SK-N-SH treated with all-trans-retinoic acid at 6 μM for 48 hours (cell line): Measurements from ENCODE around the gene RAMP1.

Experiments used
- ATAC-seq: fragments of 200-7000 bp; cut with Tn5 transposase; 3 replicates; pipeline ENCODE4 v1.9.1; 2020; ENCODE audit warnings: mild to moderate bottlenecking, moderate library complexity
- ARNTL ChIP-seq: fragments of 450-650 bp; formaldehyde crosslinking; IDR thresholded peaks from 2 replicates; pipeline ENCODE4 v1.5.0; 2020; ENCODE audit warnings: low read depth, mild to moderate bottlenecking, moderate library complexity, borderline replicate concordance
- BACH2 ChIP-seq: fragments of 250-450 bp; sonication (Bioruptor Pico); IDR thresholded peaks from 2 replicates; pipeline ENCODE4 v1.9.0; 2021; ENCODE audit warnings: mild to moderate bottlenecking, borderline replicate concordance
- CREB5 ChIP-seq: fragments of 250-450 bp; sonication (Bioruptor Pico); IDR thresholded peaks from 2 replicates; pipeline ENCODE4 v1.5.1; 2020; ENCODE audit warnings: low read depth, mild to moderate bottlenecking, moderate library complexity
- CSDC2 ChIP-seq: fragments of 250-450 bp; sonication (Bioruptor Pico); IDR thresholded peaks from 2 replicates; pipeline ENCODE4 v1.5.0; 2020; ENCODE audit warnings: mild to moderate bottlenecking, moderate library complexity
- ESRRG ChIP-seq: fragments of 250-450 bp; sonication (Bioruptor Pico); IDR thresholded peaks from 2 replicates; pipeline ENCODE4 v1.6.1; 2021; ENCODE audit warnings: mild to moderate bottlenecking
- GLIS3 ChIP-seq: fragments of 250-450 bp; sonication (Bioruptor Pico); IDR thresholded peaks from 2 replicates; pipeline ENCODE4 v1.5.0; 2020; ENCODE audit warnings: mild to moderate bottlenecking, moderate library complexity
- ISL1 ChIP-seq: fragments of 250-450 bp; sonication (Bioruptor Pico); IDR thresholded peaks from 2 replicates; pipeline ENCODE4 v2.1.2; 2022; ENCODE audit warnings: mild to moderate bottlenecking, moderate library complexity
- OSR1 ChIP-seq: fragments of 250-450 bp; sonication (Bioruptor Pico); IDR thresholded peaks from 2 replicates; pipeline ENCODE4 v1.8.0; 2022; ENCODE audit warnings: moderate library complexity, mild to moderate bottlenecking, inconsistent platforms
- POU6F1 ChIP-seq: fragments of 250-450 bp; sonication (Bioruptor Pico); IDR thresholded peaks from 2 replicates; pipeline ENCODE4 v1.8.0; 2021; ENCODE audit warnings: low read depth, mild to moderate bottlenecking, moderate library complexity, borderline replicate concordance
- PPARA ChIP-seq: fragments of 250-450 bp; sonication (Bioruptor Pico); IDR thresholded peaks from 2 replicates; pipeline ENCODE4 v1.5.0; 2020; ENCODE audit warnings: mild to moderate bottlenecking, borderline replicate concordance
- RARB ChIP-seq: fragments of 250-450 bp; sonication (Bioruptor Pico); IDR thresholded peaks from 2 replicates; pipeline ENCODE4 v1.8.0; 2021; ENCODE audit warnings: mild to moderate bottlenecking, moderate library complexity
- SNAI2 ChIP-seq: fragments of 250-450 bp; sonication (Bioruptor Pico); IDR thresholded peaks from 2 replicates; pipeline ENCODE4 v1.5.0; 2020; ENCODE audit warnings: mild to moderate bottlenecking, moderate library complexity
- TCF4 ChIP-seq: fragments of 250-450 bp; sonication (Bioruptor Pico); IDR thresholded peaks from 2 replicates; pipeline ENCODE4 v1.8.0; 2021; ENCODE audit warnings: mild to moderate bottlenecking, moderate library complexity, borderline replicate concordance
- TOX ChIP-seq: fragments of 250-450 bp; sonication (Bioruptor Pico); IDR thresholded peaks from 2 replicates; pipeline ENCODE4 v1.8.0; 2021; ENCODE audit warnings: mild to moderate bottlenecking, moderate library complexity, borderline replicate concordance
- TSHZ2 ChIP-seq: fragments of 250-450 bp; sonication (Bioruptor Pico); IDR thresholded peaks from 2 replicates; pipeline ENCODE4 v1.5.0; 2020; ENCODE audit warnings: mild to moderate bottlenecking, moderate library complexity
- ZC3H10 ChIP-seq: fragments of 250-450 bp; sonication (Bioruptor Pico); IDR thresholded peaks from 2 replicates; pipeline ENCODE4 v1.5.1; 2021; ENCODE audit warnings: mild to moderate bottlenecking, moderate library complexity
- ZFP3 ChIP-seq: fragments of 250-450 bp; sonication (Bioruptor Pico); IDR thresholded peaks from 2 replicates; pipeline ENCODE4 v1.5.0; 2020; ENCODE audit warnings: mild to moderate bottlenecking, moderate library complexity
- ZFP30 ChIP-seq: fragments of 450-650 bp; formaldehyde crosslinking; IDR thresholded peaks from 2 replicates; pipeline ENCODE4 v1.5.0; 2022; ENCODE audit warnings: mild to moderate bottlenecking, moderate library complexity
- ZNF70 ChIP-seq: fragments of 450-650 bp; formaldehyde crosslinking; IDR thresholded peaks from 2 replicates; pipeline ENCODE4 v1.5.0; 2020; ENCODE audit warnings: mild to moderate bottlenecking, moderate library complexity
- ZNF8 ChIP-seq: fragments of 450-650 bp; formaldehyde crosslinking; IDR thresholded peaks from 2 replicates; pipeline ENCODE4 v1.5.0; 2020; ENCODE audit warnings: mild to moderate bottlenecking, moderate library complexity

The RAMP1 gene

GRCh38 chr2:237924164-237924534 lies 64.7 kb downstream of the RAMP1 start:
- TF ChIP-seq OSR1 (CRISPR knock-in tag), result no peak
- TF ChIP-seq CSDC2, result no peak
- TF ChIP-seq, all 23 proteins: peak for 0
- no peak for ATAC-seq

GRCh38 chr2:237927135-237927534 lies 67.7 kb downstream of the RAMP1 start:
- no peak for ATAC-seq
- TF ChIP-seq ZFP3 (CRISPR knock-in tag), result peak; percentile 88
- TF ChIP-seq CSDC2, result no peak

GRCh38 chr2:237927986-237928385 lies 68.6 kb downstream of the RAMP1 start:
- TF ChIP-seq ISL1 (CRISPR knock-in tag), result no peak
- ATAC-seq, result no peak

GRCh38 chr2:237929979-237930378 lies 70.6 kb downstream of the RAMP1 start:
- ATAC-seq, result no peak
- TF ChIP-seq TOX (CRISPR knock-in tag) (no peak), ZFP30 (CRISPR knock-in tag) (no peak), ZNF70 (CRISPR knock-in tag) (no peak), PPARA (CRISPR knock-in tag) (no peak), TCF4 (CRISPR knock-in tag) (no peak), CSDC2 (no peak), ZNF8 (no peak), BACH2 (CRISPR knock-in tag) (no peak), ZC3H10 (no peak)
- TF ChIP-seq, all 23 proteins: peak for 0

- TF ChIP-seq SNAI2 (CRISPR knock-in tag) (no peak), ZNF70 (CRISPR knock-in tag) (no peak), ISL1 (CRISPR knock-in tag) (no peak), RARB (no peak), TCF4 (CRISPR knock-in tag) (no peak), ZFP3 (CRISPR knock-in tag) (no peak), ZNF8 (no peak), TSHZ2 (CRISPR knock-in tag) (no peak), ESRRG (CRISPR knock-in tag) (no peak), TOX (CRISPR knock-in tag) (no peak), POU6F1 (no peak), BACH2 (CRISPR knock-in tag) (no peak), ARNTL (no peak), PPARA (CRISPR knock-in tag) (no peak), ZFP30 (CRISPR knock-in tag) (no peak), CREB5 (no peak), CSDC2 (no peak), OSR1 (CRISPR knock-in tag) (no peak), GLIS3 (no peak)
- TF ChIP-seq, all 23 proteins: peak for 0
- no peak for ATAC-seq
These were observed 71.8 kb downstream of the RAMP1 start for GRCh38 chr2:237931205-237931721.

GRCh38 chr2:237932731-237933131 lies 73.3 kb downstream of the RAMP1 start:
- ATAC-seq, result peak; percentile 93
- TF ChIP-seq ZFP30 (CRISPR knock-in tag) (no peak), TOX (CRISPR knock-in tag) (no peak), OSR1 (CRISPR knock-in tag) (no peak), POU6F1 (no peak), GLIS3 (no peak), CREB5 (no peak), RARB (no peak), ARNTL (no peak), TSHZ2 (CRISPR knock-in tag) (no peak), TCF4 (CRISPR knock-in tag) (no peak), ZNF70 (CRISPR knock-in tag) (no peak)
